SH-SY5Y (cell line): ENCODE results near the gene SYNE4.

Experiments
- GATA2 ChIP-seq: IDR thresholded peaks from 2 replicates; pipeline ENCODE4 v1.6.1; 2011; ENCODE audit warnings: mild to moderate bottlenecking, low read depth, low read length
- GATA3 ChIP-seq: IDR thresholded peaks from 2 replicates; pipeline ENCODE4 v1.6.1; 2011; ENCODE audit warnings: low read depth, mild to moderate bottlenecking, low read length, moderate library complexity

DNA sequence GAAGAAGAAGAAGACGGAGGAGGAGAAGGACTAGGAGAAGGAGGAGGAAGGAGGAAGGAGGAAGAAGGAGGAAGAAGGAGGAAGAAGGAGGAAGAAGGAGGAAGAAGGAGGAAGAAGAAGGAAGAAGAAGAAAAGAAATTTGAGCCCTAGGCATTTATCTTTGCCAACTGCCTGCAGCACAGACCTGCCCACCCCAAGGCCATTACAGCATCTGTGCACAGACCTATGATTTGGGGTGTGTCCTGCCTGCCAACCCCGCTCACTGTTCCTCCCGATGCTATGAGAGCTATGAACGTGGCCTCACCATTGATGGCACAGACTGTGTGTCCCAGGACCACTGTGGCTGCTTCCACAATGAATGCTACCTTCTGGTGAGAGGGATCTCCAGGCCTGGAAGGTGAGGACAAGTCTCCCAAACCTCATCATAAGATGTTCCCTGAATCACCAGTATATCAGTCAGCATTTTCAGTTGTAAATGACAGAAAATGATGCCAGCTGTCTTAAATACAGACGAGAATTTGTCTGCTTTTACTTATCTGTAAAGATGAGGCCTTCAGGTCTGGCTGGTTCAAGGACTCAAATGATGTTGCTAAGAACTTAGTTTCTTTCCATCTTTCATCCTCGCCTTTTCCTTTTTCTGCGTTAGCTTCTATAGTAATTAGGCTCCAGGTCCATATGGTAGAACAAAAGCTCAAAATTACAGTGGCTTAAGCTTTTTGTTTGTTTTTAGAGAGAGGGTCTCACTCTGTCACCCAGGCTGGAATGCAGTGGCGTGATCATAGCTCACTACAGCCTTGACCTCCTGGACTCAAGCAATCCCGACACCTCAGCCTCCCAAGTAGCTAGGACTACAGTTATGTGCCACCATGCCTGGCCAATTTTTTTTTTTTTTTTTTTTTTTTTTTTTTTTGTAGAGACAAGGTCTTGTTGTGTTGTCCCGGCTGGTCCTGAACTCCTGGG, 17.6 kb downstream of the SYNE4 start:
- TF ChIP-seq GATA2 (no peak), GATA3 (no peak)
